HFF-Myc (cell line): ENCODE measurements around the gene EMCN.

Source experiments
- DNase-seq: peaks from one replicate; pipeline ENCODE4 v3.0.0-alpha.2; 2011; ENCODE audit warnings: low read depth; ENCODE audit errors: extremely low read depth
- H3K4me3 ChIP-seq: replicated peaks from 2 replicates; pipeline ENCODE4 v1.5.1; 2011; ENCODE audit warnings: low read depth, mild to moderate bottlenecking, control low read depth, low read length
- CTCF ChIP-seq: IDR thresholded peaks from 2 replicates; pipeline ENCODE4 v1.5.1; 2012; ENCODE audit warnings: mild to moderate bottlenecking, low read depth, low read length, control low read depth; ENCODE audit errors: missing control alignments

The EMCN gene

GRCh38 chr4:100428051-100428450 lies 89.8 kb downstream of the EMCN start:
- TF ChIP-seq CTCF, result no peak
- H3K4me3 ChIP-seq, result no peak overlapping the region
- peak; percentile 54 for DNase-seq

- H3K4me3 ChIP-seq, result no peak overlapping the region
- no peak for TF ChIP-seq CTCF
- no peak for DNase-seq
Measured at GRCh38 chr4:100424376-100424775, 93.4 kb downstream of the EMCN start.

- no peak for DNase-seq
- no peak for TF ChIP-seq CTCF
- H3K4me3 ChIP-seq, result no peak overlapping the region
Measured at GRCh38 chr4:100422894-100423293, 94.9 kb downstream of the EMCN start.

- no peak overlapping the region for H3K4me3 ChIP-seq
- DNase-seq, result peak; percentile 16
- peak; percentile 27 for TF ChIP-seq CTCF
Measured at GRCh38 chr4:100421361-100421978, 96.4 kb downstream of the EMCN start.

- DNase-seq, result no peak
- no peak overlapping the region for H3K4me3 ChIP-seq
- TF ChIP-seq CTCF, result no peak
Measured at GRCh38 chr4:100420571-100420970, 97.3 kb downstream of the EMCN start.

GRCh38 chr4:100417565-100417964 lies 100.3 kb downstream of the EMCN start:
- no peak for TF ChIP-seq CTCF
- peak; percentile 19 for DNase-seq
- no peak overlapping the region for H3K4me3 ChIP-seq

GRCh38 chr4:100414016-100414790 lies 103.6 kb downstream of the EMCN start:
- DNase-seq, result no peak
- no peak overlapping the region for H3K4me3 ChIP-seq
- no peak for TF ChIP-seq CTCF
